HepG2 (cell line): Measurements from ENCODE around the gene NDRG2. TPM values are rescaled to one million over a fixed set of nuclear protein-coding genes. Genes with fewer than 3 reads are reported as not detected.

Experiments
- AGO1 ChIP-seq: fragments of 200-400 bp; formaldehyde crosslinking; IDR thresholded peaks from 2 replicates; pipeline ENCODE4 v1.6.1; 2017; ENCODE audit warnings: mild to moderate bottlenecking, low read depth, low read length, moderate library complexity; ENCODE audit not compliant: poor library complexity, severe bottlenecking
- ATF3 ChIP-seq: sonication (generic); formaldehyde crosslinking; IDR thresholded peaks from 2 replicates; pipeline ENCODE4 v1.4.0; 2020; ENCODE audit warnings: missing genetic modification reagents
- BRCA1 ChIP-seq: sonication (generic); formaldehyde crosslinking; IDR thresholded peaks from 2 replicates; pipeline ENCODE4 v1.4.0; 2020; ENCODE audit warnings: missing genetic modification reagents
- CTCF ChIP-seq: sonication (generic); formaldehyde crosslinking; IDR thresholded peaks from 2 replicates; pipeline ENCODE4 v1.5.0; 2020; ENCODE audit warnings: mild to moderate bottlenecking, missing genetic modification reagents, moderate library complexity
- DMAP1 ChIP-seq: IDR thresholded peaks from 2 replicates; pipeline ENCODE4 v1.6.1; 2016
- DZIP1 ChIP-seq: sonication (generic); formaldehyde crosslinking; IDR thresholded peaks from 2 replicates; pipeline ENCODE4 v1.5.0; 2020; ENCODE audit warnings: mild to moderate bottlenecking, missing genetic modification reagents
- ERF ChIP-seq: IDR thresholded peaks from 2 replicates; pipeline ENCODE4 v1.6.1; 2018; ENCODE audit warnings: missing biosample characterization, missing genetic modification reagents
- GLMP ChIP-seq: sonication (generic); formaldehyde crosslinking; IDR thresholded peaks from 2 replicates; pipeline ENCODE4 v1.9.0; 2021; ENCODE audit warnings: missing genetic modification reagents, mild to moderate bottlenecking, borderline replicate concordance
- ISL2 ChIP-seq: sonication (generic); formaldehyde crosslinking; IDR thresholded peaks from 2 replicates; pipeline ENCODE4 v1.5.0; 2020; ENCODE audit warnings: missing genetic modification reagents
- LCORL ChIP-seq, 2 experiments: fragments of 450-650 bp in 1 of 2; sonication (generic) in 1 of 2; formaldehyde crosslinking in 1 of 2; IDR thresholded peaks; 2 replicates each; pipeline versions ENCODE4 v1.5.0 to v1.6.1; 2017 to 2020; ENCODE audit warnings: antibody characterized with exemption in 1 of 2, missing genetic modification reagents in 1 of 2
- MIXL1 ChIP-seq: IDR thresholded peaks from 2 replicates; pipeline ENCODE4 v1.6.1; 2016
- PCBP1 ChIP-seq: fragments of 200-400 bp; formaldehyde crosslinking; IDR thresholded peaks from 2 replicates; pipeline ENCODE4 v1.6.1; 2017; ENCODE audit warnings: mild to moderate bottlenecking, low read depth, low read length, borderline replicate concordance
- RBAK ChIP-seq: sonication (generic); formaldehyde crosslinking; IDR thresholded peaks from 2 replicates; pipeline ENCODE4 v1.5.1; 2020; ENCODE audit warnings: mild to moderate bottlenecking, missing genetic modification reagents
- RFX3 ChIP-seq: IDR thresholded peaks from 2 replicates; pipeline ENCODE4 v1.6.1; 2016; ENCODE audit warnings: missing biosample characterization, missing genetic modification reagents
- ZC3H13 ChIP-seq: sonication (generic); formaldehyde crosslinking; IDR thresholded peaks from 2 replicates; pipeline ENCODE4 v1.8.1; 2023; ENCODE audit warnings: mild to moderate bottlenecking, missing genetic modification reagents, moderate library complexity
- ZNF282 ChIP-seq: fragments of 450-650 bp; IDR thresholded peaks from 2 replicates; pipeline ENCODE4 v1.6.1; 2018; ENCODE audit not compliant: partially characterized antibody
- ZNF292 ChIP-seq: sonication (generic); formaldehyde crosslinking; IDR thresholded peaks from 2 replicates; pipeline ENCODE4 v1.8.1; 2022; ENCODE audit warnings: mild to moderate bottlenecking, low read depth, missing genetic modification reagents, borderline replicate concordance
- ZNF468 ChIP-seq: sonication (generic); formaldehyde crosslinking; IDR thresholded peaks from 2 replicates; pipeline ENCODE4 v1.8.0; 2022; ENCODE audit warnings: mild to moderate bottlenecking, moderate library complexity, missing genetic modification reagents
- ZNF557 ChIP-seq: sonication (generic); formaldehyde crosslinking; IDR thresholded peaks from 2 replicates; pipeline ENCODE4 v1.4.0; 2020; ENCODE audit warnings: missing genetic modification reagents
- ZNF569 ChIP-seq: sonication (generic); formaldehyde crosslinking; IDR thresholded peaks from 2 replicates; pipeline ENCODE4 v1.5.0; 2020; ENCODE audit warnings: mild to moderate bottlenecking, missing genetic modification reagents, moderate library complexity, borderline replicate concordance
- ZNF710 ChIP-seq: sonication (generic); formaldehyde crosslinking; IDR thresholded peaks from 2 replicates; pipeline ENCODE4 v1.5.0; 2020; ENCODE audit warnings: mild to moderate bottlenecking, missing genetic modification reagents, borderline replicate concordance
- ZSCAN22 ChIP-seq: sonication (generic); formaldehyde crosslinking; IDR thresholded peaks from 2 replicates; pipeline ENCODE4 v1.4.0; 2020; ENCODE audit warnings: mild to moderate bottlenecking, missing genetic modification reagents
- polyA plus RNA-seq, 8 experiments: library from polyadenylated mRNA; depleted of rRNA in 3 of 8; stranded (reverse) in 7 of 8; unstranded in 1 of 8; fragments of >200 nt; fragmentation: Illumina TruSeq in 4 of 8; extraction: Trizol in 4 of 8; gene quantifications; 2 replicates each; pipeline versions ENCODE4 v1.2.1 to v1.2.3, GENCODE V29; 2011 to 2016; ENCODE audit warnings: low read depth in 4 of 8, missing spikeins in 1 of 8, mixed read lengths in 1 of 8; ENCODE audit not compliant: insufficient read depth in 1 of 8
- total RNA-seq, 5 experiments: library from RNA; depleted of rRNA; stranded (reverse); fragments of >200 nt; fragmentation: Illumina TruSeq; extraction: Trizol; gene quantifications; 2 replicates each; pipeline ENCODE4 v1.2.3, GENCODE V29; 2016; ENCODE audit warnings: low read depth in 1 of 5

Gene NDRG2
- total and polyA plus RNA-seq, 2 of the 13 experiments (the other 11 are each of a cell fraction or from before 2014, with no cell fraction given) = 27.2 to 189 TPM

- no peak for TF ChIP-seq LCORL (IDR thresholded peaks at IDR 0.05)
- TF ChIP-seq LCORL (CRISPR knock-in tag; IDR thresholded peaks at IDR 0.05) = peak; percentile 97
- TF ChIP-seq ATF3 = no peak
- TF ChIP-seq RBAK (CRISPR knock-in tag) = no peak
- no peak for TF ChIP-seq ZNF468 (CRISPR knock-in tag)
- TF ChIP-seq ZNF292 (CRISPR knock-in tag) = peak; percentile 80; the same call in 1 of the 2 replicates
- TF ChIP-seq ISL2 (CRISPR knock-in tag) = peak; percentile 77
- peak; percentile 63; the same call in 1 of the 2 replicates for TF ChIP-seq BRCA1
- TF ChIP-seq CTCF (CRISPR knock-in tag) = no peak
- no peak for TF ChIP-seq RFX3 (CRISPR knock-in tag)
- TF ChIP-seq ZC3H13 = 0 out of 2 replicates have a peak, but pooled peaks have one; percentile 41
- TF ChIP-seq AGO1 = no peak
- TF ChIP-seq ZNF569 (CRISPR knock-in tag) = no peak; the same call in 1 of the 2 replicates
- TF ChIP-seq ERF (CRISPR knock-in tag) = peak; percentile 92
- TF ChIP-seq ZNF557 (CRISPR knock-in tag) = no peak
- no peak for TF ChIP-seq DZIP1 (CRISPR knock-in tag)
- peak; percentile 98 for TF ChIP-seq ZNF710 (CRISPR knock-in tag)
- peak; percentile 99 for TF ChIP-seq MIXL1
- peak; percentile 38; the same call in 1 of the 2 replicates for TF ChIP-seq ZSCAN22 (CRISPR knock-in tag)
- TF ChIP-seq GLMP (CRISPR knock-in tag) = no peak
- TF ChIP-seq ZNF282 = no peak
- no peak for TF ChIP-seq PCBP1
- TF ChIP-seq DMAP1 (CRISPR knock-in tag) = peak; percentile 62; the same call in 1 of the 2 replicates
These were observed 30.7 kb upstream of the NDRG2 start (continued) for GRCh38 chr14:21055432-21056117.
